ENCODE results near the gene IER5. TPM values are rescaled to one million over a fixed set of nuclear protein-coding genes. Genes with fewer than 3 reads are reported as not detected.

IER5 gene
- total RNA-seq, 1 donor from 2014 or later = 32.0 TPM

DNA sequence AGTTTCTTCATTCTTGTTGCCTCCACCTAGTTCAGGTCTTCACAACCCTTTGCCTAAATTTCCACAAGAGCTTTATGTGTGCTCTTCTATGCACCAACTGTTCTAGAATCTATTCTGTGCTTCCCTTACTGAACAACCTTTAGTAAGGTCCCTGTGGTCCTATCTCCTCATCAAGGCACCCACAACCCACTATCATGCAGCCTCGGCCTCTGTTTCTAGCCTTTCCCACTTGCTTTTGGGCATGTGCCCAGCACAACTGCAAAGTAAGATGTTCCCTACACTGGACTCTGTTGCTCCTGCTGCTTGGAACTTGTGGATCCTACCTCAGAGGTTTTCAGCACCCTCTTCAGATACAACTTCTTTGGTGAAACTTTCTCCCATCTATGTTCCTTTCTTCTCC lies 2.4 kb upstream of the IER5 start:
- intact Hi-C loops (cut with DNase I) = no loop called here
- DNase-seq (no peak), ATAC-seq (no peak)
- Histone ChIP-seq H3K4me1 (peaks cover 4% of the 10 kb centered on the region), H3K9me3 (no peaks in the 10 kb centered on the region), H3K4me3 (no peak overlapping the region), H3K27me3 (no peaks in the 10 kb centered on the region), H3K36me3 (no peaks in the 10 kb centered on the region), H3K27ac (no peak overlapping the region)
- TF ChIP-seq CTCF (IDR thresholded peaks at IDR 0.05) = no peak

GRCh38 chr1:181086926-181087325 lies 1.6 kb upstream of the IER5 start:
- Histone ChIP-seq H3K27me3 (no peaks in the 10 kb centered on the region), H3K4me1 (peaks cover 10% of the 10 kb centered on the region), H3K4me3 (no peak overlapping the region), H3K9me3 (no peaks in the 10 kb centered on the region), H3K36me3 (peaks cover 6% of the 10 kb centered on the region), H3K27ac (no peak overlapping the region)
- no peak for TF ChIP-seq CTCF (IDR thresholded peaks at IDR 0.05)
- no peak for ATAC-seq
- DNase-seq = no peak
- intact Hi-C loops (cut with DNase I) = no loop called here

- no peak overlapping the region for H3K27ac ChIP-seq
Observed at GRCh38 chr1:181087400-181087901, 1.0 kb upstream of the IER5 start.

GRCh38 chr1:181089017-181089675 lies 646 bp downstream of the IER5 start:
- Histone ChIP-seq H3K36me3 (peaks cover 11% of the 10 kb centered on the region), H3K4me3 (peak overlapping the region; percentile 88), H3K9me3 (no peaks in the 10 kb centered on the region), H3K27ac (peak overlapping the region; percentile 90), H3K4me1 (peaks cover 14% of the 10 kb centered on the region), H3K27me3 (no peaks in the 10 kb centered on the region)
- intact Hi-C loops (cut with DNase I) = no loop called here
- ATAC-seq (peak; percentile 1), DNase-seq (peak; percentile 80)
- no peak for TF ChIP-seq CTCF (IDR thresholded peaks at IDR 0.05)

More at GRCh38 chr1:181087400-181087901, 1.0 kb upstream of the IER5 start:
- intact Hi-C loops (cut with DNase I) = no loop called here
- no peak for TF ChIP-seq CTCF (IDR thresholded peaks at IDR 0.05)
- no peaks in the 10 kb centered on the region for H3K9me3 ChIP-seq
- H3K27me3 ChIP-seq = no peaks in the 10 kb centered on the region
- H3K4me3 ChIP-seq = peak overlapping the region; percentile 88
- peak; percentile 3 for ATAC-seq
- peaks cover 11% of the 10 kb centered on the region for H3K36me3 ChIP-seq
- no peak for DNase-seq
- peaks cover 15% of the 10 kb centered on the region for H3K4me1 ChIP-seq

DNA sequence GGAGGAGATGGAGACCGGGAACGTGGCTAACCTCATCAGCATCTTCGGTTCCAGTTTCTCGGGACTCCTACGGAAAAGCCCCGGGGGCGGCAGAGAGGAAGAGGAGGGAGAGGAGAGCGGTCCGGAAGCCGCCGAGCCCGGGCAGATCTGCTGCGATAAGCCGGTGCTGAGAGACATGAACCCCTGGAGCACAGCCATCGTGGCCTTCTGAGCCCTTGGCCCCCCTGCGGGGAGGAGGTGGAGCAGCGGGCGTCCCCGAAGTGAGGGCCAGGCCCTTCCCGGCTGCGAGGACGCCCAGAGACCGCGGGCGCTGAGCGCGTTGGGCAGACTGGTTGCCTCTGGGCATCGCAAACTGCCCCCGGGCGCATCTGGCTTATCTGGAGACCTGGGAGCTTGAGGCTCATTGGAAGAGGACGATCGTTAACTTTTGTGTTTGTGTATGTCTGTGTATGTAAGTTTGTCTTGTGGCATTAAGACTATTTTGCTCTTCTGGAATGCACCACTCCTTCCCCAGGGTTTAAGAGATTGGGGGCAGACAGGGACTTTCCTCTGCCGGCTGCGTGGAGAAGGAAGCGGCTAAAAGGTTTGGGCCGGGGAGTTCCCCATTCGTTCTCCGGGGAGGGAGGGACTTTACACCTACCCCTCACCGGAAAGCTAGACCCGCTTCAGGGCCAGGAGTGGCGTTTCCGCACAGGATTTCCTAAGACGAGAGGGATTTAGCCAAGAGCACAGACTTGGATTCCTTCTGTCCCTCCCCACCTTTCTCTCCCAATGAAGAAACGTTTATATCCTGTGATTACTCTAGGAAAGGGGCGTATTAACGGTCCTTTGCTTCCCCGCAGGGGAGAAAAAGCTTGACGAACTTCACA lies 1.4 kb downstream of the IER5 start:
- H3K9me3 ChIP-seq = no peaks in the 10 kb centered on the region
- H3K4me3 ChIP-seq = peak overlapping the region; percentile 88
- peak; percentile 12 for TF ChIP-seq CTCF (IDR thresholded peaks at IDR 0.05)
- no peaks in the 10 kb centered on the region for H3K27me3 ChIP-seq
- DNase-seq (peak; percentile 88), ATAC-seq (peak; percentile 62)
- peak overlapping the region; percentile 90 for H3K27ac ChIP-seq
- H3K4me1 ChIP-seq = peaks cover 20% of the 10 kb centered on the region
- intact Hi-C loops (cut with DNase I) = loop anchor here (5.0 kb wide), 1 partner anchor 52 kb away; no protein-coding TSS in a partner anchor
- H3K36me3 ChIP-seq = peaks cover 11% of the 10 kb centered on the region
